MM.1S (cell line): Measurements from ENCODE around the gene BCAR3.

ENCODE experiments used
- DNase-seq: peaks from one replicate; pipeline ENCODE4 v3.0.0-alpha.2; 2015
- H2AFZ ChIP-seq: fragments of 300-600 bp; sonication (generic); 2 replicates; pipeline ENCODE4 v1.6.0; 2016; ENCODE audit warnings: antibody characterized with exemption, low read length
- H3F3A ChIP-seq: fragments of 300-600 bp; sonication (generic); 2 replicates; pipeline ENCODE4 v1.6.1; 2016; ENCODE audit warnings: mild to moderate bottlenecking, antibody characterized with exemption, low read length, moderate library complexity, mixed read lengths; ENCODE audit not compliant: insufficient read depth
- H3K27ac ChIP-seq: fragments of 300-600 bp; sonication (generic); 2 replicates; pipeline ENCODE4 v1.5.1; 2016; ENCODE audit warnings: mild to moderate bottlenecking, low read length
- H3K27me3 ChIP-seq: fragments of 300-600 bp; sonication (generic); replicated peaks from 2 replicates; pipeline ENCODE4 v1.6.0; 2016; ENCODE audit warnings: low read length; ENCODE audit not compliant: insufficient read depth
- H3K36me3 ChIP-seq: fragments of 300-600 bp; sonication (generic); replicated peaks from 2 replicates; pipeline ENCODE4 v1.6.1; 2016; ENCODE audit warnings: mild to moderate bottlenecking, low read length, mixed read lengths; ENCODE audit not compliant: insufficient read depth
- H3K4me1 ChIP-seq: fragments of 300-600 bp; sonication (generic); 2 replicates; pipeline ENCODE4 v1.6.1; 2016; ENCODE audit warnings: low read length, mixed read lengths
- H3K4me2 ChIP-seq: fragments of 300-600 bp; sonication (generic); 2 replicates; pipeline ENCODE4 v1.6.0; 2016; ENCODE audit warnings: low read depth, low read length
- H3K4me3 ChIP-seq: fragments of 300-600 bp; sonication (generic); 2 replicates; pipeline ENCODE4 v1.5.1; 2016; ENCODE audit warnings: low read length, mixed read lengths
- H3K79me2 ChIP-seq: fragments of 300-600 bp; sonication (generic); 2 replicates; pipeline ENCODE4 v1.6.1; 2016; ENCODE audit warnings: mixed run types, low read length, mixed read lengths
- H3K9ac ChIP-seq: fragments of 300-600 bp; sonication (generic); 2 replicates; pipeline ENCODE4 v1.6.1; 2016; ENCODE audit warnings: low read length, mixed read lengths
- H3K9me2 ChIP-seq: fragments of 300-600 bp; sonication (generic); replicated peaks from 2 replicates; pipeline ENCODE4 v1.6.1; 2016; ENCODE audit warnings: mild to moderate bottlenecking, low read length, mixed read lengths; ENCODE audit not compliant: insufficient read depth
- H3K9me3 ChIP-seq: fragments of 300-600 bp; sonication (generic); replicated peaks from 2 replicates; pipeline ENCODE4 v1.6.1; 2016; ENCODE audit warnings: mild to moderate bottlenecking, low read length, mixed read lengths; ENCODE audit not compliant: insufficient read depth
- H4K20me1 ChIP-seq: fragments of 300-600 bp; sonication (generic); 2 replicates; pipeline ENCODE4 v1.6.1; 2016; ENCODE audit warnings: mild to moderate bottlenecking, low read length, moderate library complexity, mixed read lengths; ENCODE audit not compliant: insufficient read depth
- EZH2 ChIP-seq: fragments of 300-600 bp; sonication (generic); optimal IDR thresholded peaks from 2 replicates; pipeline ENCODE3; 2017; ENCODE audit warnings: low read depth, mild to moderate bottlenecking, antibody characterized with exemption, low read length, mixed read lengths
- EZH2phosphoT487 ChIP-seq: fragments of 300-600 bp; sonication (generic); IDR thresholded peaks from 2 replicates; pipeline ENCODE4 v1.6.1; 2018; ENCODE audit warnings: antibody characterized with exemption, low read length
- TF ChIP-seq, protein P1 (sequence below): fragments of 300-600 bp; sonication (generic); IDR thresholded peaks from 2 replicates; pipeline ENCODE4 v1.5.1; 2016; ENCODE audit warnings: antibody characterized with exemption, low read length, mixed read lengths

BCAR3 gene

DNA sequence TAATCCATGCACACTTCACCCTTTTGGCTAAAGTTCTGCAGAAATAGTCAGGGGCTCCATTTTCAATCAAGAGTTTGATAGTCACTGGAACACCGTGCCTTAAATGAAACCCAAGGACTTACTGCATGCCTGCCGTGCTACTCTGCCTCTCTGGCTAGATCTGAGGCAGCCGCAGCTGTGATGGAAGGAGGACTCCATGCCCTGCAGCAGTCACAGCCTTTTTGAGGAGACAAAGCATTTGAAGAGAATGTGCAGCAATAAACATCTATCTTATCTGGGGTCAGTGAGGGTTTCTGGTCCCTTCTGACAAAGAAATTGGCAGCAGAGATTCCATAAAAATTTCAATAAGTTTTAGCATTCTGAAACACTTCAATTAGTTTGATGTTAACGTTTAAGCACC, 78.0 kb downstream of the BCAR3 start:
- Histone ChIP-seq H3K9ac (no peak overlapping the region), H3K4me1 (no peaks in the 10 kb centered on the region), H3K4me2 (no peak overlapping the region), H3K9me3 (no peaks in the 10 kb centered on the region), H3K4me3 (no peak overlapping the region), H3F3A (no peaks in the 10 kb centered on the region), H3K79me2 (no peaks in the 10 kb centered on the region), H4K20me1 (no peaks in the 10 kb centered on the region), H3K27me3 (no peaks in the 10 kb centered on the region), H3K36me3 (no peaks in the 10 kb centered on the region), H2AFZ (no peak overlapping the region), H3K27ac (no peak overlapping the region), H3K9me2 (no peaks in the 10 kb centered on the region)
- TF ChIP-seq, protein P1, sequence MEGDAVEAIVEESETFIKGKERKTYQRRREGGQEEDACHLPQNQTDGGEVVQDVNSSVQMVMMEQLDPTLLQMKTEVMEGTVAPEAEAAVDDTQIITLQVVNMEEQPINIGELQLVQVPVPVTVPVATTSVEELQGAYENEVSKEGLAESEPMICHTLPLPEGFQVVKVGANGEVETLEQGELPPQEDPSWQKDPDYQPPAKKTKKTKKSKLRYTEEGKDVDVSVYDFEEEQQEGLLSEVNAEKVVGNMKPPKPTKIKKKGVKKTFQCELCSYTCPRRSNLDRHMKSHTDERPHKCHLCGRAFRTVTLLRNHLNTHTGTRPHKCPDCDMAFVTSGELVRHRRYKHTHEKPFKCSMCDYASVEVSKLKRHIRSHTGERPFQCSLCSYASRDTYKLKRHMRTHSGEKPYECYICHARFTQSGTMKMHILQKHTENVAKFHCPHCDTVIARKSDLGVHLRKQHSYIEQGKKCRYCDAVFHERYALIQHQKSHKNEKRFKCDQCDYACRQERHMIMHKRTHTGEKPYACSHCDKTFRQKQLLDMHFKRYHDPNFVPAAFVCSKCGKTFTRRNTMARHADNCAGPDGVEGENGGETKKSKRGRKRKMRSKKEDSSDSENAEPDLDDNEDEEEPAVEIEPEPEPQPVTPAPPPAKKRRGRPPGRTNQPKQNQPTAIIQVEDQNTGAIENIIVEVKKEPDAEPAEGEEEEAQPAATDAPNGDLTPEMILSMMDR, result no peak
- TF ChIP-seq EZH2 (no peak), EZH2phosphoT487 (no peak)
- no peak for DNase-seq

DNA sequence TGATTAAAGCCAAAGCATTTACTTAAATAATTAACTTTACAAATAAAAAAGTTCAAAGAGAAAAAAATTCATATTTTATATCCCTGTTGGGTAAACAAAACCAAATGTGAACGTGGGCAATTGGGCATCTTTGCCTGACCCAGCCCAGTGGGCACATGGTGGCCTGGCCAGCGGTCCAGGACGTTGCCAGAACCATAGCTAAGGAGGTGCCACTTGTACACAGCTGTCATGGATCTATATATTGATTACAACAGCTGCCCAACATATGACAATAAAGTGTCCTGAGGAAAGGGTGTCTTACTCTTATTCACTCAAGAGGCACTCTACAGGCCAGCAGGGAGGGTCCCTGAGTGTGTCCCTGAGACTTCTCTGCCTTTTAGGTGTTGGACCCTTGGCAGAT, 78.5 kb downstream of the BCAR3 start:
- Histone ChIP-seq H3K9ac (no peak overlapping the region), H3K4me1 (no peaks in the 10 kb centered on the region), H3K27ac (no peak overlapping the region), H3K4me3 (no peak overlapping the region), H3K9me3 (no peaks in the 10 kb centered on the region), H2AFZ (no peak overlapping the region), H3F3A (no peaks in the 10 kb centered on the region), H3K79me2 (no peaks in the 10 kb centered on the region), H3K36me3 (no peaks in the 10 kb centered on the region), H3K9me2 (no peaks in the 10 kb centered on the region), H4K20me1 (no peaks in the 10 kb centered on the region), H3K4me2 (no peak overlapping the region), H3K27me3 (no peaks in the 10 kb centered on the region)
- DNase-seq, result no peak
- TF ChIP-seq, protein P1, result no peak
- TF ChIP-seq EZH2 (no peak), EZH2phosphoT487 (no peak)

DNA sequence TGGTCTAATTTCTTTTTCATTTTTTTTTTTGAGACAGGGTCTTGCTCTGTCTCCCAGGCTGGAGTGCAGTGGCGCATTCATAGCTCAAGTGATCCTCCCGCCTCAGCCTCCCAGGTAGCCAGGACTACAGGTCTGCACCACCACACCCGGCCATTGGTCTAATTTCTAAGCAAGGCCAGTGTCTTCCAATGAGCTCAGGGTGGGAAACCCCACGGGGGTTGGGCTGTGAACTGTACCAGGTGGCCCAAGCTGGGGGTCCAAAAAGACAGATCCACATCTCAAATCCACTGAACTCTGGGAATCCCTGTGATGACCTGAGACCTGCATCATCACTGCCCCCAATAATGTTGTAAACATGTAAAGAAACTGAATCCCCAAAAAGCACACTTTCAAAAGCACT, 79.5 kb downstream of the BCAR3 start:
- no peaks in the 10 kb centered on the region for H4K20me1 ChIP-seq

More for the DNA sequence above, 79.5 kb downstream of the BCAR3 start:
- Histone ChIP-seq H3K4me1 (no peaks in the 10 kb centered on the region), H3K4me2 (no peak overlapping the region), H3K9me2 (no peaks in the 10 kb centered on the region), H2AFZ (no peak overlapping the region), H3F3A (no peaks in the 10 kb centered on the region), H3K27me3 (no peaks in the 10 kb centered on the region), H3K9ac (no peak overlapping the region), H3K27ac (no peak overlapping the region), H3K36me3 (no peaks in the 10 kb centered on the region), H3K79me2 (no peaks in the 10 kb centered on the region), H3K9me3 (no peaks in the 10 kb centered on the region), H3K4me3 (no peak overlapping the region)
- TF ChIP-seq, protein P1, result no peak
- TF ChIP-seq EZH2phosphoT487 (no peak), EZH2 (no peak)
- DNase-seq, result no peak
